ENCODE data around the gene CKMT2. TPM values are rescaled to one million over a fixed set of nuclear protein-coding genes. Genes with fewer than 3 reads are reported as not detected.
"Not testable (repeated sequence)": the region's sequence is repeated elsewhere in the genome, so short reads cannot be mapped to it uniquely, and the experiment has no call there.

Gene CKMT2
- polyA plus RNA-seq, 1 experiment: 0.17 TPM

DNA sequence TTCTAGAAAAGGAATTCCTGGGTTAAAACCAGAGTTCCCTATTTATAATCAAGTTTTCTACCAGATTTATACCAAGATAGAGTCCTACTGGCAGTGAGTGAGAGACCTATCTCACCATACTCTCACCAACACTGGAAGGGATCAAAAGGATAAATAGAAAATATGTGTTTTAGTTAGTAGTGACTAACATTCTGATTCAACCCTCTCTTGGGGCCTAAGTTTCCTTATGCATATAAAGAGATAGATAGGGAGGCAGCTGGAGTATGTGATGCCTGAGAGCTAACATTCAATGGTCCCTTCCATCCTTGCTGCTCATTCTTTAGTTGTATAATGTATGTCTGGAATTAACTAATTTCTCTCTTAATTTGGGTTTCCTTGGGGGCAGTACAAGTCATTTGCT is 32.0 kb downstream of the CKMT2 start:
- POLR2A ChIA-PET: no interaction called here

GRCh38 chr5:81268521-81269196 is 35.5 kb downstream of the CKMT2 start:
- peak; percentile 85 for DNase-seq (ENCODE audit: low read depth)
- ChIA-PET CTCF (interaction anchor here (0.6 to 1.1 kb wide), 3 partner anchors 17 to 1136 kb away, joined by 3 to 7 read pairs (median 5); no protein-coding TSS in a partner anchor), POLR2A (interaction anchor here (0.7 kb wide), 2 partner anchors 55 to 504 kb away, joined by 4 read pairs; no protein-coding TSS in a partner anchor)
- Histone ChIP-seq H3K4me3 (ENCODE audit: low read depth, low read length) (no peak overlapping the region), H3K36me3 (ENCODE audit: control insufficient read depth, insufficient read depth, low read length) (no peaks in the 10 kb centered on the region), H3K27me3 (ENCODE audit: control insufficient read depth, insufficient read depth, low read length) (no peaks in the 10 kb centered on the region)
- no peak for TF ChIP-seq CTCF (IDR thresholded peaks at IDR 0.05; ENCODE audit: insufficient read depth, low read depth, low read length)

More for the DNA sequence above, 32.0 kb downstream of the CKMT2 start:
- CTCF ChIA-PET: interaction anchor here (1.1 kb wide), 1 partner anchor 14 kb away, joined by 3 read pairs; no protein-coding TSS in a partner anchor
- Histone ChIP-seq H3K4me3 (ENCODE audit: low read depth, low read length) (no peak overlapping the region), H3K27me3 (ENCODE audit: control insufficient read depth, insufficient read depth, low read length) (no peaks in the 10 kb centered on the region), H3K36me3 (ENCODE audit: control insufficient read depth, insufficient read depth, low read length) (no peaks in the 10 kb centered on the region)
- no peak for DNase-seq (ENCODE audit: low read depth)
- TF ChIP-seq CTCF (IDR thresholded peaks at IDR 0.05; ENCODE audit: insufficient read depth, low read depth, low read length): no peak

DNA sequence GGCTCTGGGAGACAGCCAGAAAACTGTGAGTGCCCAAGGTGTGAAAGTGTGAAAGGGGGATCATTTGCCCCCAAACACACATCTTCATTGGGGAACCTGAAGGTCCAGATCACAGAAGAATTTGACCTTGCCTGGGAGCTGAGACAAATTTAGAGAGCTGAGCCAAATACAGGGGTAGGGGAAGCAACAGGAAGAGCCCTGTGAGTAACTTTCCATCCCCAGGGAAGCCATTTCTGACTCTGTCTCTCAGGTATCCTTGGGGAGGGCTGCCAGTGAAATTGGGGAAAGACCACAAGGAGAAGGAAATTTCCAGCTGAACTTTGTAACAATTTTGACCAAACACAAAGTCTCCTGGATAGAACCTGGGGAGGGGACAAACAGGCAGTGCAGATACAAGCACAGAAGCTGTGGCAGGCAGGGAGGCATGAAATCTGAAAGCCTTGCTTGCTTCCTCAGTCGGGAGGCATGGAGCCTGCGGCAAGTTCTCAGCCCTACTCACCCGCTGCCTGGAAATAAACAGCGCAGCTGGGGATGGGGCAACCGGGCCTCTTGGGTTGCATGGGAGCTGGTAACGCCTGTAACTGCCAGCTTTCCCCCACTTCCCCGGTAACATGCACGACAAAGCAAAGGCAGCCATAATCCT is 36.8 kb downstream of the CKMT2 start:
- no peak overlapping the region for H3K4me3 ChIP-seq (ENCODE audit: low read depth, low read length)
- TF ChIP-seq CTCF (IDR thresholded peaks at IDR 0.05; ENCODE audit: insufficient read depth, low read depth, low read length): no peak
- POLR2A ChIA-PET: interaction anchor here (0.7 kb wide), 1 partner anchor 56 kb away, joined by 4 read pairs; no protein-coding TSS in a partner anchor
- CTCF ChIA-PET: interaction anchor here (1.3 kb wide), 1 partner anchor 30 kb away, joined by 3 read pairs; no protein-coding TSS in a partner anchor
- H3K27me3 ChIP-seq (ENCODE audit: control insufficient read depth, insufficient read depth, low read length): no peaks in the 10 kb centered on the region
- DNase-seq (ENCODE audit: low read depth): no peak
- H3K36me3 ChIP-seq (ENCODE audit: control insufficient read depth, insufficient read depth, low read length): no peaks in the 10 kb centered on the region

- DNase-seq (ENCODE audit: low read depth); H3K27me3 ChIP-seq (ENCODE audit: control insufficient read depth, insufficient read depth, low read length); H3K36me3 ChIP-seq (ENCODE audit: control insufficient read depth, insufficient read depth, low read length); POLR2A ChIA-PET; H3K4me3 ChIP-seq (ENCODE audit: low read depth, low read length): not testable (repeated sequence)
- CTCF ChIA-PET: interaction anchor here (1.3 kb wide), 1 partner anchor 29 kb away, joined by 3 read pairs; no protein-coding TSS in a partner anchor
Measured at GRCh38 chr5:81270394-81271027, 37.4 kb downstream of the CKMT2 start.

- TF ChIP-seq CTCF (IDR thresholded peaks at IDR 0.05; ENCODE audit: insufficient read depth, low read depth, low read length): no peak
- no peak for DNase-seq (ENCODE audit: low read depth)
- ChIA-PET POLR2A (no interaction called here), CTCF (no interaction called here)
- no peak overlapping the region for H3K4me3 ChIP-seq (ENCODE audit: low read depth, low read length)
- H3K36me3 ChIP-seq (ENCODE audit: control insufficient read depth, insufficient read depth, low read length): no peaks in the 10 kb centered on the region
- no peaks in the 10 kb centered on the region for H3K27me3 ChIP-seq (ENCODE audit: control insufficient read depth, insufficient read depth, low read length)
Measured at GRCh38 chr5:81283976-81284375, 50.9 kb downstream of the CKMT2 start.
